GM10266 (cell line): Measurements from ENCODE around the gene ARHGAP25.
A peak's percentile ranks its signal among the peaks of the same experiment; 100 is the strongest.

Source experiments
- DNase-seq: peaks from one replicate; pipeline ENCODE4 v3.0.0; 2012; ENCODE audit errors: extremely low spot score
- CTCF ChIP-seq: IDR thresholded peaks from 2 replicates; pipeline ENCODE4 v1.5.1; 2012; ENCODE audit warnings: mild to moderate bottlenecking, low read depth; ENCODE audit not compliant: control insufficient read depth, insufficient read depth; ENCODE audit errors: missing control alignments

The ARHGAP25 gene

GRCh38 chr2:68854476-68854875 is 119.9 kb downstream of the ARHGAP25 start:
- no peak for DNase-seq
- no peak for TF ChIP-seq CTCF

- TF ChIP-seq CTCF = no peak
- DNase-seq = no peak
Measured at GRCh38 chr2:68855550-68855949, 120.9 kb downstream of the ARHGAP25 start.

GRCh38 chr2:68857202-68857845 is 122.7 kb downstream of the ARHGAP25 start:
- no peak for DNase-seq
- no peak for TF ChIP-seq CTCF

- TF ChIP-seq CTCF = no peak
- peak; percentile 8 for DNase-seq
Measured at GRCh38 chr2:68857855-68858456, 123.3 kb downstream of the ARHGAP25 start.

- no peak for TF ChIP-seq CTCF
Measured at GRCh38 chr2:68860111-68860510, 125.5 kb downstream of the ARHGAP25 start.

GRCh38 chr2:68861330-68861729 is 126.7 kb downstream of the ARHGAP25 start:
- no peak for TF ChIP-seq CTCF
- DNase-seq = no peak

More at GRCh38 chr2:68860111-68860510, 125.5 kb downstream of the ARHGAP25 start:
- no peak for DNase-seq

GRCh38 chr2:68862889-68863288 is 128.3 kb downstream of the ARHGAP25 start:
- no peak for TF ChIP-seq CTCF

More at GRCh38 chr2:68862889-68863288, 128.3 kb downstream of the ARHGAP25 start:
- DNase-seq = no peak
